GM03348 (cell line): ENCODE results near the gene TMEM18.
"Not testable (repeated sequence)": the region's sequence is repeated elsewhere in the genome, so short reads cannot be mapped to it uniquely, and the experiment has no call there.

Experiments
- DNase-seq: peaks from one replicate; pipeline ENCODE4 v3.0.0; 2012; ENCODE audit warnings: low spot score

The TMEM18 gene

DNA sequence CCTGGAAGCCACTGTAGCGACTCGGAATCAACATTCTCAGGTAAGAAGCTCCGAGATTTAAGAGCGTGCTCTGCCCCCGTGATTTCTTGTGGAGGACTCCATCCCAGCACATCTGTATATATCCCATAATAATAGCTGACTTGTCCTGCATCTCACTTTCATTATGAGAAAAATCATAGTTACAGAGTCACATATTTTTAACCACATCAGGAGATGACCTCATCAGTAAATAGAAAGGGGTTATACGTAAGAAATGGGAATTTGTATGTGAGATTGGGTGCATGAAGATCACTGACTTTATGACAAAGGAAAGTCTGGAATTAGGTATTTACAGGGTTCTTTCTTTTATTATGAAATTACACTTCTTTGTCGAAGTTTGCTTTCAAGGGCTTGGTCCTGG lies 16.4 kb upstream of the TMEM18 start:
- DNase-seq: no peak

DNA sequence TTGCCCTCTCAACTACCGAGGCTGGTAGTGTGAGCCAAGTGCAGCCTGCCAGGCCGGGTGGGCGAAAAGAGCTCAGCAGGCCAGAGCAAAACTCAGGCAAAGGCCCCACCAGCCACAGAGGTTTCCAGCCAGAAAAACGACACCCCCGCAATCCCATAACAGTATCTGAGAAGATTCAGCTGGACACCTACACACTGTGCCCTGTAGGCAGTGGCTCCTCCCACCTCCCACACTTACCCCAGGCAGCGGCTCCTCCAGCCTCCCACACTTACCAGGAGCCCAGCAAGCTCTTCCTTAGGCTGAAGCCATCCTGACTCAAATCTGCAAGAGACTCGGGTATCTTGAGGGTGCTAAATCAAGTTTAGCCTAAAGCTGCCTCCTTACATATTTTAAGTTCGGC lies 15.6 kb upstream of the TMEM18 start:
- DNase-seq: no peak

- no peak for DNase-seq
Observed at GRCh38 chr2:691821-692761, 14.9 kb upstream of the TMEM18 start.

GRCh38 chr2:690799-691198 lies 13.6 kb upstream of the TMEM18 start:
- no peak for DNase-seq

GRCh38 chr2:689877-690510 lies 12.8 kb upstream of the TMEM18 start:
- DNase-seq: no peak

DNA sequence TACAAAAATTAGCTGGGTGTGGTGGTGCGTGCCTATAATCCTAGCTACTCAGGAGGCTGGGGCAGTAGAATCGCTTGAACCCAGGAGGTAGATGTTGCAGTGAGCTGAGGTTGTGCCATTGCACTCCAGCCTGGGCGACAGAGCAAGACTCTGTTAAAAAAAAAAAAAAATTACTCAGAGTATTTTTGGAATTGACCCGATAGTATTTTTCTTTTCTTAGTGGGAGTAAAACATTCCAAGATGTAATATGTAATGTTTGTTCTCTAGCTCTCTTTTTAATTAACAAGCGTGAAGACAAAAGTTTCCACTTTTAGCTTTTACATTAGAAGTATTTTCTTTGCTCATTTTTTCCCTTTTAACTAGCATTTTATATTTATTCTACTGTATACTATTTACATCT lies 12.0 kb upstream of the TMEM18 start:
- no peak for DNase-seq

GRCh38 chr2:688504-689076 lies 11.4 kb upstream of the TMEM18 start:
- no peak for DNase-seq

DNA sequence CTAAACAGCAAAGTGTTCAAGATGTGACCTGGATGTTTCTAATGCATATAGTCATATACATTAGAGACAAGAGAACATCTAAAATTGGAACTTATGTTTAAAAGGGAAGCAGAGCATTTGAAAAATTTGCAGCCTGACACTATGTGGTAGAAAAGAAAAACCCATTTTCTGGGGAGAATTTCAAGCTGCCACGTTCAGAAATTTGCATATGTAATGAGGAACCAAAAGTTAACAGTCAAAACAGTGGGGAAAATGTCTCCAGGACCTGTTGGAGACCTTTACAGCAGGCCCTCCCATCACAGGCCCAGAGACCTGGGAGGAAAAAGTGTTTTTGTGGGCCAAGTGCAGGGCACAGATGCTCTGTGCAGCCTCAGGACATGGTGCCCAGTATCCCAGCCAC lies 8.2 kb upstream of the TMEM18 start:
- no peak for DNase-seq

DNA sequence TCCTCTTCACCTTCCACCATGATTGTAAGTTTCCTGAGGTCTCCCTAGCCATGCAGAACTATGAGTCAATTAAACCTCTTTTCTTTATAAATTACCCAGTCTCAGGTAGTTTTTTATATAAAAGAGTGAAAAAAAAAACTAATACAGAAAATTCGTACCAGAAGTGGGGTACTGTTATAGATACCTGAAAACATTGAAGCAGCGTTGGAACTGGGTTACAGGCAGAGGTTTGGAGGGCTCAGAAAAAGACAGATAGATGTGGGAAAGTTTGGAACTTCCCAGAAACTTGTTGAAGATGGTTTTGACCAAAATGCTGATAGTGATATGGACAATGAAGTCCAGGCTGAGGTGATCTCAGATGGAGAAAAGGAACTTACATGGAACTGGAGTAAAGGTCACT lies 7.7 kb upstream of the TMEM18 start:
- DNase-seq: not testable (repeated sequence)

DNA sequence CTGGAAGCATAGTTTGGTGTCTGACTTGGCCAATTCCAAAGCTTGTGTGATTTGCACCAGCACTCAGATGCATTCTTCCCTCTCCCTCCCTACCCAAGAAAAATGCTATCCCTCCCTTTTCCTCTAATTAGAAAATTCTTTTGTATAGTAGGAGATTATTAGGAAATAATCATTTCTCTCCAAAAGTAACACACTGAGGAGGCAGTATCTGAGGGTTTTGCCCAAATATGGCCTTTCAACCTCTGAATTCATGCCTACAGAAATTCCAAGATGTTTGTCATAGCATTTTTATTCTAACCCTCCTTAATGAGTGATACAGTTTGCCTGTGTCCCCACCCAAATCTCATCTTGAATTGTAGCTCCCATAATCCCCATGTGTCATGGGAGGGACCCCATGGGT lies 5.0 kb upstream of the TMEM18 start:
- DNase-seq: no peak

DNA sequence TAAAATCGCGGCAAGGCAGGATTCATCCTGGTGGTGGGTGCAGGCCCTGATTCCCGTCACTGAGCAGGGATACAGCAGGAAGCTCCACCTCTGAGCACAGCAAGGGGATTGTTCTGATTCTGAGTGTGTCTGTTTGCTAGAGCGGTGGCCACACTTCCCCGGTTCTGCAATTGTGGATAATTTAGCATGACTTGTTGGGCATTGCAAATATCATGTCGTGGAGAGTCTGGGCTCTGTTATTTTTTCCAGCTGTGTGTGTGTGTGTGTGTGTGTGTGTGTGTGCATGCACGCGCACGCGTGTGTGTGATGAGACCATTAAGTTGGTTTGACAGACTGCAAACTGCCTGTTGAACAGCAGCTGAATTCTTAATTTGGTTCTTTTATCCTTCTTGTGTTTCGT lies 4.1 kb upstream of the TMEM18 start:
- DNase-seq: no peak

- DNase-seq: no peak
Observed at GRCh38 chr2:680496-680895, 3.3 kb upstream of the TMEM18 start.

- DNase-seq: no peak
Observed at GRCh38 chr2:678964-679363, 1.8 kb upstream of the TMEM18 start.

DNA sequence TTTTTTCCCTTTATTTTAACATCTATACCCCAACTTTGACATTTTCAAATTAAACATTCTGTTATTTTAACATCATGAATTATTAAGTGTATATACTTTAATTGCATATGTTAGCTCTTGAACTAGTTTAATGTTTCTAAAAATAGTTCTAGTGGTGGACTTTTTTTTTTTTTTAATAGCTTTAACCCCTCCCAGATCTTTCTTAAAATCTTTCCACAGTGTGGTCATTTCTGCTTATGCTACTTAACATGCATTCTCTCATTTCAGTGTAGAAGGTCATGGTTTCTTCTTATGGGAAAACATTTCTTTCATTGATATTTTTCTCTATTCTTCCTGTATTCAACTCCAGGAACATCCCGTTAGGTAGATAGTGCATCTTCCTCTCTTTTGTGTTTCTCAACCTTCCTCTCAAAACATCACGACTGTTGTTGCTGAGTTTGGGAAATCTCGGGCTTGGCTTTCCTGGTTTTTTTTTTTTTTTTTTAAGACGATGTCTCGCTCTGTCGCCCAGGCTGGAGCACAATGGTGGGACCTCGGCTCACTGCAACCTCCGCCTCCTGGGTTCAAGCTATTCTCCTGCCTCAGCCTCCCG lies 849 bp upstream of the TMEM18 start:
- no peak for DNase-seq

- peak; percentile 99 for DNase-seq
Observed at GRCh38 chr2:676647-677055, 555 bp downstream of the TMEM18 start.

DNA sequence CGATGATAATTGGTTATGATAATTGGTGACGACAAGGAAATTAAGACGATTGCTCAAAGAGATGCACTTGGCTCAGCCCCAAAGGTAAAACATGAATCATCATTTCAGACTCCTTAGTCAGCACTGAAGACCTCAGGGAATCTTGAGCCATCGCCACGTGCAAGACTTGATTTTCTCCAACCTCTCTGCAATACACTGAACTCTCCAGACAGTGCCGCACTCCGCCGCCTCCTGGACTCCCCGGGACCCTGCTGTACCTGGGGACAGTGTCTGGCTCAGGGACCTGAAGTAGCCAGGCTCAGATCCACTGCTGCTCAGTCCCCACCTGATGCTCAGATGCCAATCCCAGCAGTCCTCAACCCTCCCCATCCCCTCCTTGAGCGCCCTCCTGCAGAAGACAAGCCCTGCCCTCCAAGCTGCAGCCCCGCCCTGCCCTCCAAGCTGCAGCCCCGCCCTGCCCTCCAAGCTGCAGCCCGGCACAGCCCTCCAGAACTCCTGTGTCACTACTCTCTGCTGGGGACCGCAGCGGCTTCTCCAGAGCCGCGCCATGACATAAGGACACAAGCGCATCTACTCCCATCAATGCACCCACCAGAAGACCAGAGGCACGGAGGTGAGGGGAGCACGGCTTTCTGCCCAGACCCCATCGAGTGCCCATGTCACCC lies 1.1 kb downstream of the TMEM18 start:
- peak; percentile 75 for DNase-seq

DNA sequence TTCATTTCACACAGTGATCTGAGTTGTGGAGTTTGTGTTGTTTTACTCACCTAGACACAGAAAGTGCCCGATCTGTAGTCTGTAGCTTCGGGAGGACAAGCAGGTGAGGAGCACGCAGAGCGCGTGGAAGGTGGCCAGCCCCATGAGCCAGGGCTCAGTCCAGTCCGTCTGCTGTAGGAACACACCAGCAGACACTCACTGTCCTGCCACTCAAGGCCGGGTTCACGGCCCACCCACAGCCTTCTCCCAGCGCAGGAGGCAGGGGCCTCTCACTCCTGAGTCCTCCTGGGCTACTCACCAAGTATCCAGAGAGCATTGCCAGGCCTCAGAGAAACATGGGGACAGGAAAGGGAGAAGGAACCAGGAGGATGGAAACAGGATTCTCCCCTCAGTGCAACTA lies 1.7 kb downstream of the TMEM18 start:
- no peak for DNase-seq

DNA sequence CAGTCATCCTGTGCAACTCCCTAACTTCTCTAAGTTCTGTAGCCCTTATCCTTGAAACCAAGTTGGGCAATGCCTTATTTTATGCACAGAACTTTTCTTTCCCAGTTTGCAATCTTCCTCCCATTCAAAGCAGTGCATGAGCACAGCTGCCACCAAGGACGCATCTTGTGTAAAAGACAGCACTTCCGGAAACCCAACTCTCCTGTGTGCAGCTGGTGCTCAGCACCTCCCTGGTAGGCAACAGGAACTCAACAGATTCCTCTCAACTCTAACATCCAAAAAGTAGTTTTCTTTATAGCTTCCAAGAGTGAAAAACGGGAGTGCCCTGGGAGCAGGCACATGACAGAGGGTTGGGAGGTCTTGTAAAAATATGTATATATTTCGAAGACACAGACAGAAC lies 2.2 kb downstream of the TMEM18 start:
- no peak for DNase-seq

GRCh38 chr2:674321-674985 lies 2.8 kb downstream of the TMEM18 start:
- no peak for DNase-seq

DNA sequence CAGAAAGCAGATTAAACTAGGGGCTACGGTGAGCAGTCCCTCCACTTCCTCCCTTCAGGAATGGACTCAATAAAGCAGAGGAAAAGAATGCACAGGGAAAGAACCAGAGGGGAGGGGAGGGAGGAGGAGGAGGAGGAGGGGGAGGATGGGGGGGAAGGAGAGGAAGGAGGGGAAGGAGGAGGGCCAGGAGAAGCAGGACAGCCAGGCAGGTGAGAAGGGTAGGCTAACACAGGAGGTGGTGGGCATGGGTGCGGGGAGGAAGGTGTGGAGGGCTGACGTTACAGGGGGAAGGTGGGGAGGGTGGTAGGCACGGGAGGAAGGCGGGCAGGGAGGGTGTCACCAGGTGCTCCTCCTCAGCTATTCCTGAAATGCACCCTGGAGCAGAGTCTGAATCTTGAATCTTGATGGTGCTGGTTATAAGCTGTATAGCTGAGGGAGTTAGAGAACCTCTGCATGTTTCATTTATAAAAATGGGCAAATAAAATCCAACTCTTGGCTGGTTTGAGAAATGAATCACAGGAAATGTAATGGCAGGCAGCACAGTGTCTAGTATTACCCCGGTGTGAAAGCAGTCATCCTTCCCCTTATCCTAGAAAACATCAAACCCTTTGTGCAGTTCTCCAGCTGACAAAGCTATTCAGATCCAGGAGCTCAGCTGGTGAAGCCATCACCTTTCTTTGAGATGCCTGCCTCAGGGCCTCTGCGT lies 3.4 kb downstream of the TMEM18 start:
- DNase-seq: peak; percentile 52

- DNase-seq: no peak
Observed at GRCh38 chr2:673016-673415, 4.2 kb downstream of the TMEM18 start.
